Colonic mucosa (tissue), 4 donors: ENCODE data around the gene CRTC1. TPM values are rescaled to one million over a fixed set of nuclear protein-coding genes. Genes with fewer than 3 reads are reported as not detected.

Experiments used
- DNase-seq: peaks from one replicate; pipeline ENCODE4 v3.0.0-alpha.2; 2020
- H3K27ac ChIP-seq: fragments of 200-600 bp; one replicate; pipeline ENCODE4 v1.8.0; 2021
- H3K27me3 ChIP-seq: fragments of 200-600 bp; one replicate; pipeline ENCODE4 v1.8.0; 2021
- H3K36me3 ChIP-seq: fragments of 200-600 bp; one replicate; pipeline ENCODE4 v1.8.0; 2021
- H3K4me1 ChIP-seq: fragments of 200-600 bp; one replicate; pipeline ENCODE4 v1.8.0; 2021; ENCODE audit warnings: mild to moderate bottlenecking
- H3K4me3 ChIP-seq: fragments of 200-600 bp; one replicate; pipeline ENCODE4 v1.8.0; 2021
- H3K9ac ChIP-seq, 2 donors: one replicate each; pipeline ENCODE4 v1.7.0; 2013; ENCODE audit warnings: control low read depth in 2 of 2, low read depth in 2 of 2, low read length in 2 of 2
- H3K9me3 ChIP-seq: fragments of 200-600 bp; one replicate; pipeline ENCODE4 v1.8.0; 2021
- CTCF ChIP-seq: fragments of 200-600 bp; IDR thresholded peaks from one replicate; pipeline ENCODE4 v1.8.0; 2022; ENCODE audit warnings: antibody characterized with exemption, mild to moderate bottlenecking
- intact Hi-C: fragments of 100-400 bp; cut with DNase I; formaldehyde crosslinking; loops from one replicate; pipeline ENCODE4 v1.14.1; 2022
- total RNA-seq, 2 donors: library from RNA; stranded (reverse); fragmentation: NEBNext Ultra II Directional in 1 of 2; extraction: Animal tissue kit (Norgen Biotek cat#: 25700) in 1 of 2; gene quantifications; one replicate each; pipeline ENCODE4 v1.2.1, GENCODE V29; 2021
- donor health status: healthy.
- donor health status: DM: no; HTN: no; CAD: no.
- donor health status: DM: no; HTN: no; CAD: no.

Gene CRTC1
- total RNA-seq, 2 donors from 2014 or later, result 7.6 to 10.3 TPM

GRCh38 chr19:18637673-18638630, 45.5 kb upstream of the CRTC1 start:
- peaks cover 4% of the 10 kb centered on the region for H3K4me1 ChIP-seq
- H3K36me3 ChIP-seq, result no peaks in the 10 kb centered on the region
- no peaks in the 10 kb centered on the region for H3K27me3 ChIP-seq
- H3K9ac ChIP-seq, result peak overlapping the region in 1 of 2 donors; percentile 81
- no peaks in the 10 kb centered on the region for H3K9me3 ChIP-seq
- H3K4me3 ChIP-seq, result peak overlapping the region; percentile 80
- peak overlapping the region; percentile 18 for H3K27ac ChIP-seq
- intact Hi-C loops, result no loop called here
- no peak for TF ChIP-seq CTCF
- DNase-seq, result peak; percentile 77

GRCh38 chr19:18639706-18640243, 43.7 kb upstream of the CRTC1 start:
- Histone ChIP-seq H3K9me3 (no peaks in the 10 kb centered on the region), H3K27ac (no peak overlapping the region), H3K9ac (no peak overlapping the region), H3K27me3 (no peaks in the 10 kb centered on the region), H3K4me1 (peaks cover 4% of the 10 kb centered on the region), H3K4me3 (no peak overlapping the region), H3K36me3 (no peaks in the 10 kb centered on the region)
- no peak for TF ChIP-seq CTCF
- DNase-seq, result no peak
- intact Hi-C loops, result no loop called here

DNA sequence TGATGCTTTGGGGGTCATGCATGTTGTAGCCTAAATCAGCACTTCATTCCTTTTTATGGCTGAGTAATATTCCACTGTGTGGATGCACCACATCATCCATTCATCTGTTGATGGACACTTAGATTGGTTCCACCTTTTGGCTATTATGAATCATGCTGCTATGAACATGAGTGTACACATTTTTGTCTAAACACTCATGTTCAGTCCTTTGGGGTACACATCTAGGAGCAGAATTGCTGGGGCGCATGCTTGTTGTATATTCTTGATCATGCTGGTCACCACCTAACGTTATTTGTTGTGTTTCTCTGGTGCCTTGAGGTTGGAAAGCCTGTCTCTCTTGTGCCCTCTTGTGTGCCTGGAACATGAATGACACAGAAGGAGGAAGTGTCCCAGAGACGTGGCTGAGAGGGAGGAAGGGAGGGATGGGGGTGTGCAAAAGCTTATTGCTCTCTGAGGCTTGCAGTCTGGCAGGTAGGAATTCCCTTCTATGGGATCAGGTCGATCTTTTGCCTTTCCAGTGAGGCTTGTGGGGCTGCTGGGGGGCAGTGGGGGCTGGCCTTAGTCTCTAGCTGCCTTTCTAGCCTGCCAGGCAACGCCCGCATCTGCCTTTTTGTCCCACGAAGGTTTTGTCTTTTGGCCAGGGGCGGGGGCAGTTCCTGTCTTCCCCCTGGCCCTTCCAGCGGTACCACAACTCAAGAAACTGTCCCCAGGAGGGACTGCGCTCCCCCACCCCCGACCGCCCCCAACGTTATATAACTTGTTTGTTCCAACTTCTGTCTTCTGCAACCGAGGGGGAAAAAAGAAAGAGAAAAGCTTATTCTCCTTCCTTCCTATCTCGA, 39.1 kb upstream of the CRTC1 start:
- intact Hi-C loops, result no loop called here
- Histone ChIP-seq H3K4me1 (no peaks in the 10 kb centered on the region), H3K36me3 (no peaks in the 10 kb centered on the region), H3K9me3 (no peaks in the 10 kb centered on the region), H3K27ac (no peak overlapping the region), H3K4me3 (no peak overlapping the region), H3K9ac (no peak overlapping the region), H3K27me3 (no peaks in the 10 kb centered on the region)
- TF ChIP-seq CTCF, result no peak
- no peak for DNase-seq

DNA sequence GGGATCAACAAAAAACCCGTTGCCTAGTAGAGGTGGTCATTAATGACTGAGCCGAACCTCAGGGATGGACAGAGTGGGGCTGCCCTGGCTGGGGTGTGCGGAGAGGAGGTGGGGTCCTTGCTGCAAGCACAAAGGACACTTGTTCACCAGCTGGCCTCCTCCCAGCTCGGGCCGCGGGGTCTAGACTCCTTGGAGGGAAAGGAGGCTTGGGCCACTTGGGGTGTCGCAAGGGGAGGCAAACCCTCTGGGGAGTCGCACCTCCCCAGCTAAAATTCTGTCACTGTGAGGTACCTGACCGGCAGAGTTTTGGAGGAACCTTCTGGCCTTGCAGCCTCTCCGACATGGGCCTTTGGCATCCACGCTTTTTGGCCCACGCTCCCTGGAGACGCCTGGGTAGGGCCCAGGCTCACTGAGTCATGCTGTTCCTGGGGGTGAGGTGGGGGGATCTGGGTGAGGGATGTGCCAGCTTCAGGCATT, 38.4 kb upstream of the CRTC1 start:
- intact Hi-C loops, result no loop called here
- TF ChIP-seq CTCF, result no peak
- Histone ChIP-seq H3K27me3 (no peaks in the 10 kb centered on the region), H3K4me3 (no peak overlapping the region), H3K36me3 (no peaks in the 10 kb centered on the region), H3K4me1 (no peaks in the 10 kb centered on the region), H3K9me3 (no peaks in the 10 kb centered on the region), H3K27ac (no peak overlapping the region), H3K9ac (no peak overlapping the region)
- DNase-seq, result no peak
